Kidney epithelial cell (primary cell): ENCODE data around the gene VPS13D. TPM values are rescaled to one million over a fixed set of nuclear protein-coding genes. Genes with fewer than 3 reads are reported as not detected.

Experiments
- DNase-seq: peaks from one replicate; pipeline ENCODE4 v3.0.0-alpha.2; 2010; ENCODE audit warnings: low read depth
- H3K27me3 ChIP-seq: 2 replicates; pipeline ENCODE4 v1.6.0; 2011; ENCODE audit warnings: low read length; ENCODE audit not compliant: control insufficient read depth, insufficient read depth
- H3K36me3 ChIP-seq: 2 replicates; pipeline ENCODE4 v1.5.1; 2011; ENCODE audit warnings: low read length; ENCODE audit not compliant: control insufficient read depth, insufficient read depth
- H3K4me3 ChIP-seq: 2 replicates; pipeline ENCODE4 v1.5.1; 2011; ENCODE audit warnings: low read depth, mild to moderate bottlenecking, control low read depth, low read length
- total RNA-seq: library from RNA; depleted of rRNA; stranded (reverse); fragments of >200 nt; gene quantifications from 2 replicates; pipeline ENCODE4 v1.2.3, GENCODE V29; 2015
- TF ChIP-seq, protein P1 (sequence below): IDR thresholded peaks from 2 replicates; pipeline ENCODE4 v1.5.1; 2011; ENCODE audit warnings: mild to moderate bottlenecking, moderate library complexity, low read length, control low read depth, inconsistent platforms; ENCODE audit not compliant: insufficient read depth, poor library complexity, severe bottlenecking

VPS13D gene
- total RNA-seq, 1 donor from 2014 or later, result 22.2 TPM

DNA sequence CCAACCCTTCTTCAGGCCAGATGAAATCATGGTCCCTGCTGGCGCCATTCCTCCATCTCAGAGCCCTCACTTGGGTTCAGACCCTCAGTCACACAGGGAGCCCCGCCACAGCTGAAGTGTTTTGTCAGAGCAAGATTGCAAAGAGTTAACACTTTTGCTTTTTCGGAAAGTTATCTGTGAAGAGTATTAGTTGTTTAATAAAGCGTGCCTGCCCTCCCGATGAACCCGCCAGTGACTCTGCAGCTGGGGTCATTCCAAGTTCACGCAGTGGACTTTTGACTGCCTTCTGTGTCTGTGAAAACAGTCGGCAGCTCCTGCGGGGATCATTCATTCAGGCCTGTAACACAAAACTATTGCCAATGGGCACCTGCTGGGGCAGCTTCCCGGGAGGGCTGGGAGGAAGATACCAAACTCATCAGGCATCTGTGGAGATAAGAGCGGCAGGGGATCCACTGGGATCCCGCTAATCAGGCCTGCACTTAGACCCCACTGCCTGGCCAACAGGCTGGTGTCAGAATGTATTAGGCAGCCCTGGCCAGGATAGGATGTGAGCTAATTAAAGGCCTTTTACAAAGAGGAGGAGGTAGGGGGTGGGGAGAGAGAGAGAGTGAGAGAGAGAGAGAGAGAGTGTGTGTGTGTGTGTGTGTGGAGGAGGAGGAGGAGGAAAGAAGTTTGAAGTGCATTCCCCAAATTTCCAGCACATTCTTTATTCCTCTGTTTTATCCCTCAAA lies 203.7 kb downstream of the VPS13D start:
- Histone ChIP-seq H3K36me3 (no peaks in the 10 kb centered on the region), H3K4me3 (no peak overlapping the region)
- DNase-seq, result no peak

DNA sequence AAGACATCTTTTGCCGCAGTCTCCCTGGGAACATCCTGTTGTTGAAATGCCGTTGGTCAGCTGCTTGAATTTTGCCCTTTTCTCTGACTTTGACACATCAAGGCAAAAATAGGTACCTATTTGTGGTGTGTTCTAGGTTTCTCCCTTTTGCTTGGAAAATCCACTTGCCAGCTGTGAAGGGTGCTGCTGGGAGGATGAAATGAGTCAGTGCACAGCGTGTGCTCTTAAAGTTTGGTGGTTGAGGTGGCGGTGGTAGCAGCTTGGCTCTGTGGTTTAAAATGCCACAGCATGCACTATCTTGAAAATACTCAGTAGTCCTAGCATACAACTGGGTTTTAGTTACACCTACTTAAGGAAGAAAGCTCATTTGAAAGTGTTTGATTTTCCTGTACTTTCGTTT lies 204.3 kb downstream of the VPS13D start:
- Histone ChIP-seq H3K36me3 (no peaks in the 10 kb centered on the region), H3K4me3 (no peak overlapping the region), H3K27me3 (no peaks in the 10 kb centered on the region)
- TF ChIP-seq, protein P1, sequence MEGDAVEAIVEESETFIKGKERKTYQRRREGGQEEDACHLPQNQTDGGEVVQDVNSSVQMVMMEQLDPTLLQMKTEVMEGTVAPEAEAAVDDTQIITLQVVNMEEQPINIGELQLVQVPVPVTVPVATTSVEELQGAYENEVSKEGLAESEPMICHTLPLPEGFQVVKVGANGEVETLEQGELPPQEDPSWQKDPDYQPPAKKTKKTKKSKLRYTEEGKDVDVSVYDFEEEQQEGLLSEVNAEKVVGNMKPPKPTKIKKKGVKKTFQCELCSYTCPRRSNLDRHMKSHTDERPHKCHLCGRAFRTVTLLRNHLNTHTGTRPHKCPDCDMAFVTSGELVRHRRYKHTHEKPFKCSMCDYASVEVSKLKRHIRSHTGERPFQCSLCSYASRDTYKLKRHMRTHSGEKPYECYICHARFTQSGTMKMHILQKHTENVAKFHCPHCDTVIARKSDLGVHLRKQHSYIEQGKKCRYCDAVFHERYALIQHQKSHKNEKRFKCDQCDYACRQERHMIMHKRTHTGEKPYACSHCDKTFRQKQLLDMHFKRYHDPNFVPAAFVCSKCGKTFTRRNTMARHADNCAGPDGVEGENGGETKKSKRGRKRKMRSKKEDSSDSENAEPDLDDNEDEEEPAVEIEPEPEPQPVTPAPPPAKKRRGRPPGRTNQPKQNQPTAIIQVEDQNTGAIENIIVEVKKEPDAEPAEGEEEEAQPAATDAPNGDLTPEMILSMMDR, result no peak
- DNase-seq, result peak; percentile 66

More for the DNA sequence above, 203.7 kb downstream of the VPS13D start:
- H3K27me3 ChIP-seq, result no peaks in the 10 kb centered on the region
- TF ChIP-seq, protein P1, result no peak

DNA sequence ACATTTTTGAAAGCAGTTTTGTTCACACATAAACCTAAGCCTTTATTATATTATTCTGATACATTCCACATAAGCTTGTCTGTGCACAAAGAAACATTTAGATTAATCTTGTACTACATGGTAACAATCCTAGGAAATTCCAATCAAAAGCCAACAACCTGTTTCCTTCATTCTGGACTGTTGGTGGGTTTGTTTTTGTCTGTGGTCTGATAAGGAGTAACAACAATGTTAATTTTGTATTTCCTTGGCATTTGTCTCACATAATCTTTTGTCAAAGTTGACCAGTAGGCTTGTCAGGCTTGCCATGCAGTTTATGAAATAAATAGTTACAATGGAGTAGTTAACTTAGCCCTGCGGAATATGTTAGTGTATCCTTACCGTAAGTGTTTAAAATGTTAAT lies 204.9 kb downstream of the VPS13D start:
- TF ChIP-seq, protein P1, result no peak
- H3K4me3 ChIP-seq, result no peak overlapping the region
- no peaks in the 10 kb centered on the region for H3K27me3 ChIP-seq
- DNase-seq, result no peak
- no peaks in the 10 kb centered on the region for H3K36me3 ChIP-seq

DNA sequence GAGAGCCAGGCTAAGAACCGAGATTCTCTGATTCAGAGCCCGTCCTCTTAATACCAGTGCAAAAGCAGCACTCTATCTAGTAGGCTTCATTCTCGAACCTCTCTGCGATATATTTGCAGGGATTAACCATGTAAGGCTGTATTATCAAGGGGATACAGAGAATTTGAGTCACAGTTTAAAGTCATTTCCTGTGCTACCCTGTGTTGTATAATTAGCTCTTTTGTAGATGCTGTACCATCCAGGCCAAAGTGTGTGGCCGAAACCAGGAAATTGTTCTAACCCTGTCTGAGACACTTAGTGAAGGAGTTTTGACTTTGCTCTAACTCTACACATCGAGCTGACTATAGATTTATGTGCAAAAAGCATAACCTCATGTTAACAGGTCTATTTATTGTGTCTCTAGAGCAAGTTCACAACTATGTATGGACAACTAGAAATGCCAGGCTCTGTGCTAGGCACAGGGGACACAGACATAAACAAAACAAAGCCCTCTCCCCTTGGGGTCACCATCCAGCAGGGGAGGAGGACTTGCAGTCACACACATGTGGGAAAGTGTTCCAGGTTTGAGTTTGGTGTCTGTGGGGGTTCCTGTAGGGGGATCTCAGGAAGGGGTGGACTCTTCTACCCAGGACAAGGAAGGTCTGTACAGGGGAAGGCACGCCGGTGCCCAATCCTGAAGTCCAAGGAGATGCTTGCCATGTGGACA lies 206.0 kb downstream of the VPS13D start:
- no peak for DNase-seq
- Histone ChIP-seq H3K4me3 (no peak overlapping the region), H3K27me3 (no peaks in the 10 kb centered on the region), H3K36me3 (no peaks in the 10 kb centered on the region)
- TF ChIP-seq, protein P1, result no peak

DNA sequence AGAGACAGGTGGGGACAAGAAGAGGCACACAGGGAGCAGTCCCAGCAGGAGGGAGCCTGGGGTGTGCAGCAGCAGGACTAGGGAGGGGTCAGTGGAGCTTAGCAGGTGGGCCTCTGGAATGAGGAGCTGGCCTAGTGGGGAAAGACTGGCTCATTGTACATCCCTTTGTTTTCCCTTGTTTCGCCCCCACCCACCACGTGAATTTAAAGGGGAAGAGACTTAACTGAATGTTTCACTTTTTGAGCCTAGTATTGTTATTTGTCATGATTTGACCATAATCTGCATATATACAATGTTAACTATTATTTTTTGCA lies 206.5 kb downstream of the VPS13D start:
- H3K36me3 ChIP-seq, result no peaks in the 10 kb centered on the region
- TF ChIP-seq, protein P1, result no peak
- H3K4me3 ChIP-seq, result no peak overlapping the region
- no peaks in the 10 kb centered on the region for H3K27me3 ChIP-seq
- DNase-seq, result no peak
